Measurements from ENCODE around the gene CD58. TPM values are rescaled to one million over a fixed set of nuclear protein-coding genes. Genes with fewer than 3 reads are reported as not detected.

The CD58 gene
- total and polyA plus RNA-seq, 2 of the 4 experiments (the other 2 are of a cell fraction) = 5.4 to 5.7 TPM

- TF ChIP-seq MAFK (IDR thresholded peaks at IDR 0.05; ENCODE audit: low read depth, low read length) = no peak
- TF ChIP-seq MXI1 (IDR thresholded peaks at IDR 0.05; ENCODE audit: borderline replicate concordance, low read depth, low read length) = no peak
- TF ChIP-seq CEBPB (IDR thresholded peaks at IDR 0.05; ENCODE audit: low read depth, low read length) = no peak
- TF ChIP-seq ELK1 (IDR thresholded peaks at IDR 0.05; ENCODE audit: borderline replicate concordance, low read depth, low read length) = no peak
- no peak for TF ChIP-seq NFE2L2 (IDR thresholded peaks at IDR 0.05; ENCODE audit: low read depth, low read length)
- TF ChIP-seq POLR2A (IDR thresholded peaks at IDR 0.05; ENCODE audit: low read depth, low read length) = no peak
- TF ChIP-seq CTCF (conservative IDR thresholded peaks at IDR 0.05; ENCODE audit: low read depth, low read length) = no peak
- TF ChIP-seq MAZ (IDR thresholded peaks at IDR 0.05; ENCODE audit: borderline replicate concordance, low read depth, low read length) = no peak
- no peak for TF ChIP-seq FOS (IDR thresholded peaks at IDR 0.05; ENCODE audit: low read depth, low read length)
- TF ChIP-seq CHD1 (IDR thresholded peaks at IDR 0.05; ENCODE audit: low read depth, low read length) = no peak
- TF ChIP-seq RCOR1 (IDR thresholded peaks at IDR 0.05; ENCODE audit: insufficient replicate concordance, low read length) = no peak
- TF ChIP-seq USF2 (IDR thresholded peaks at IDR 0.05; ENCODE audit: low read depth, low read length) = no peak
- no peak for TF ChIP-seq SMC3 (IDR thresholded peaks at IDR 0.05; ENCODE audit: low read depth, low read length)
- no peaks in the 10 kb centered on the region for H3K27me3 ChIP-seq (ENCODE audit: control insufficient read depth, insufficient read depth, low read length)
- no peak overlapping the region for H3K4me2 ChIP-seq (ENCODE audit: low read depth, low read length)
- H2AK9ac ChIP-seq (replicated peaks; ENCODE audit: low read depth, low read length, poor library complexity) = no peak overlapping the region
- ATAC-seq (ENCODE audit: low read depth) (no peak), DNase-seq (no peak)
- no peak overlapping the region for H4K5ac ChIP-seq (ENCODE audit: low read depth, low read length)
- no peaks in the 10 kb centered on the region for H3K4me1 ChIP-seq (ENCODE audit: control insufficient read depth, insufficient read depth, low read length)
- H2BK20ac ChIP-seq (ENCODE audit: low read depth, low read length) = no peak overlapping the region
- no peak overlapping the region for H2AK5ac ChIP-seq (ENCODE audit: low read depth, low read length)
- H2AFZ ChIP-seq (replicated peaks; ENCODE audit: low read length, poor library complexity) = no peak overlapping the region
- WGBS, 2 experiments (ENCODE audit: extremely low coverage in 2 of 2, insufficient read length in 1 of 2) = no CpG with 5 or more reads among the region's 4 CpGs
- ChIA-PET CTCF (no interaction called here), POLR2A (ENCODE audit: unreplicated experiment) (no interaction called here)
- H3K9ac ChIP-seq (ENCODE audit: low read depth, low read length) = no peak overlapping the region
- H3K27ac ChIP-seq (ENCODE audit: insufficient read depth, low read length) = no peak overlapping the region
- H2BK5ac ChIP-seq (ENCODE audit: low read depth, low read length, poor library complexity, severe bottlenecking) = no peak overlapping the region
- H3K79me1 ChIP-seq (ENCODE audit: low read depth in 1 of 2, low read length in 2 of 2) = 0 out of 4 replicates have a peak, but pooled peaks cover 0 to 2% of the 10 kb centered on the region in 2 experiments
- no peaks in the 10 kb centered on the region for H4K20me1 ChIP-seq (ENCODE audit: insufficient read depth, low read length)
- no peak overlapping the region for H3K56ac ChIP-seq (ENCODE audit: extremely low read depth, insufficient read depth, low read length)
- no peaks in the 10 kb centered on the region for H3K9me3 ChIP-seq (ENCODE audit: control insufficient read depth, insufficient read depth, low read length)
- H2BK120ac ChIP-seq (ENCODE audit: low read depth, low read length) = no peak overlapping the region
- H4K8ac ChIP-seq (ENCODE audit: low read depth in 2 of 2, low read length in 2 of 2) = no peak overlapping the region
- no peak overlapping the region for H3K14ac ChIP-seq (replicated peaks; ENCODE audit: low read depth, low read length)
- no peak overlapping the region for H4K91ac ChIP-seq (ENCODE audit: insufficient read depth, low read depth, low read length)
- intact Hi-C loops (cut with micrococcal nuclease) (no loop called here), in situ Hi-C loops (cut with MboI; ENCODE audit: low sequenced_read_pairs) (no loop called here), dilution Hi-C loops (cut with HindIII; ENCODE audit: low sequenced_read_pairs, unreplicated experiment) (no loop called here)
- H3K4me3 ChIP-seq (ENCODE audit: insufficient read depth, low read depth, low read length) = no peak overlapping the region
- H3K9me1 ChIP-seq (ENCODE audit: insufficient read depth, low read length) = no peaks in the 10 kb centered on the region
- H3K18ac ChIP-seq (ENCODE audit: low read depth, low read length) = no peak overlapping the region
- no TSS peak for BruUV-seq (replicated peaks)
- no peak overlapping the region for H3K4ac ChIP-seq (ENCODE audit: low read depth, low read length)
- H3K36me3 ChIP-seq (ENCODE audit: control insufficient read depth, insufficient read depth, low read length) = no peaks in the 10 kb centered on the region
- no peak overlapping the region for H3K23ac ChIP-seq (ENCODE audit: low read depth, low read length)
- no peak overlapping the region for H2BK15ac ChIP-seq (ENCODE audit: low read depth, low read length)
Measured at GRCh38 chr1:116560704-116561490, 9.9 kb downstream of the CD58 start.
